ENCODE results near the gene MERTK.

The MERTK gene

GRCh38 chr2:111994042-111994441, 95.6 kb downstream of the MERTK start:
- H3K27ac Mint-ChIP-seq, result no peak overlapping the region
- H3K4me1 Mint-ChIP-seq (ENCODE audit: low read depth), result no peaks in the 10 kb centered on the region
- no peaks in the 10 kb centered on the region for H3K27me3 Mint-ChIP-seq
- H3K36me3 Mint-ChIP-seq (ENCODE audit: low read depth), result no peaks in the 10 kb centered on the region
- no peak overlapping the region for H3K4me3 Mint-ChIP-seq
- no peaks in the 10 kb centered on the region for H3K9me3 Mint-ChIP-seq

GRCh38 chr2:111995148-111995547, 96.7 kb downstream of the MERTK start:
- Mint-ChIP-seq H3K4me3 (no peak overlapping the region), H3K27me3 (no peaks in the 10 kb centered on the region), H3K27ac (no peak overlapping the region), H3K36me3 (ENCODE audit: low read depth) (no peaks in the 10 kb centered on the region), H3K9me3 (no peaks in the 10 kb centered on the region), H3K4me1 (ENCODE audit: low read depth) (no peaks in the 10 kb centered on the region)

GRCh38 chr2:111999809-112000208, 101.4 kb downstream of the MERTK start:
- Mint-ChIP-seq H3K9me3 (no peaks in the 10 kb centered on the region), H3K27me3 (peaks cover 6% of the 10 kb centered on the region)

GRCh38 chr2:112000399-112001135, 102.2 kb downstream of the MERTK start:
- H3K4me3 Mint-ChIP-seq, result no peak overlapping the region
- no peak overlapping the region for H3K27ac Mint-ChIP-seq
- peaks cover 6% of the 10 kb centered on the region for H3K27me3 Mint-ChIP-seq
- no peaks in the 10 kb centered on the region for H3K9me3 Mint-ChIP-seq
- H3K36me3 Mint-ChIP-seq (ENCODE audit: low read depth), result no peaks in the 10 kb centered on the region
- H3K4me1 Mint-ChIP-seq (ENCODE audit: low read depth), result peaks cover 13% of the 10 kb centered on the region

More at GRCh38 chr2:111999809-112000208, 101.4 kb downstream of the MERTK start:
- H3K4me3 Mint-ChIP-seq, result no peak overlapping the region
- H3K4me1 Mint-ChIP-seq (ENCODE audit: low read depth), result peaks cover 13% of the 10 kb centered on the region
- no peaks in the 10 kb centered on the region for H3K36me3 Mint-ChIP-seq (ENCODE audit: low read depth)
- H3K27ac Mint-ChIP-seq, result no peak overlapping the region

- Mint-ChIP-seq H3K36me3 (ENCODE audit: low read depth) (no peaks in the 10 kb centered on the region), H3K4me1 (ENCODE audit: low read depth) (peaks cover 13% of the 10 kb centered on the region), H3K27ac (no peak overlapping the region), H3K27me3 (peaks cover 6% of the 10 kb centered on the region), H3K4me3 (no peak overlapping the region), H3K9me3 (no peaks in the 10 kb centered on the region)
Measured at GRCh38 chr2:112001136-112001715, 102.8 kb downstream of the MERTK start.

- Mint-ChIP-seq H3K36me3 (ENCODE audit: low read depth) (no peaks in the 10 kb centered on the region), H3K27me3 (peaks cover 6% of the 10 kb centered on the region), H3K27ac (no peak overlapping the region), H3K4me1 (ENCODE audit: low read depth) (peaks cover 13% of the 10 kb centered on the region), H3K4me3 (no peak overlapping the region), H3K9me3 (no peaks in the 10 kb centered on the region)
Measured at GRCh38 chr2:112001942-112002341, 103.5 kb downstream of the MERTK start.

- no peaks in the 10 kb centered on the region for H3K9me3 Mint-ChIP-seq
- peaks cover 13% of the 10 kb centered on the region for H3K4me1 Mint-ChIP-seq (ENCODE audit: low read depth)
- H3K36me3 Mint-ChIP-seq (ENCODE audit: low read depth), result no peaks in the 10 kb centered on the region
- no peak overlapping the region for H3K27ac Mint-ChIP-seq
- no peak overlapping the region for H3K4me3 Mint-ChIP-seq
- peaks cover 6% of the 10 kb centered on the region for H3K27me3 Mint-ChIP-seq
Measured at GRCh38 chr2:112003576-112004252, 105.3 kb downstream of the MERTK start.

GRCh38 chr2:112004253-112004645, 105.8 kb downstream of the MERTK start:
- no peak overlapping the region for H3K4me3 Mint-ChIP-seq
- H3K36me3 Mint-ChIP-seq (ENCODE audit: low read depth), result no peaks in the 10 kb centered on the region
- no peaks in the 10 kb centered on the region for H3K9me3 Mint-ChIP-seq
- H3K4me1 Mint-ChIP-seq (ENCODE audit: low read depth), result peaks cover 13% of the 10 kb centered on the region
- H3K27ac Mint-ChIP-seq, result no peak overlapping the region
- peaks cover 6% of the 10 kb centered on the region for H3K27me3 Mint-ChIP-seq

GRCh38 chr2:112005406-112006075, 107.1 kb downstream of the MERTK start:
- peaks cover 6% of the 10 kb centered on the region for H3K27me3 Mint-ChIP-seq
- H3K4me3 Mint-ChIP-seq, result no peak overlapping the region
- no peaks in the 10 kb centered on the region for H3K9me3 Mint-ChIP-seq
- H3K27ac Mint-ChIP-seq, result no peak overlapping the region
- H3K36me3 Mint-ChIP-seq (ENCODE audit: low read depth), result no peaks in the 10 kb centered on the region
- H3K4me1 Mint-ChIP-seq (ENCODE audit: low read depth), result peaks cover 13% of the 10 kb centered on the region

GRCh38 chr2:112006076-112006410, 107.6 kb downstream of the MERTK start:
- Mint-ChIP-seq H3K4me3 (no peak overlapping the region), H3K36me3 (ENCODE audit: low read depth) (no peaks in the 10 kb centered on the region), H3K27me3 (peaks cover 3% of the 10 kb centered on the region), H3K9me3 (no peaks in the 10 kb centered on the region), H3K27ac (no peak overlapping the region), H3K4me1 (ENCODE audit: low read depth) (peaks cover 9% of the 10 kb centered on the region)

GRCh38 chr2:112007493-112007892, 109.1 kb downstream of the MERTK start:
- no peaks in the 10 kb centered on the region for H3K36me3 Mint-ChIP-seq (ENCODE audit: low read depth)
- H3K4me3 Mint-ChIP-seq, result no peak overlapping the region
- H3K27ac Mint-ChIP-seq, result no peak overlapping the region
- H3K9me3 Mint-ChIP-seq, result no peaks in the 10 kb centered on the region
- H3K27me3 Mint-ChIP-seq, result no peaks in the 10 kb centered on the region
- H3K4me1 Mint-ChIP-seq (ENCODE audit: low read depth), result no peaks in the 10 kb centered on the region

- Mint-ChIP-seq H3K4me3 (no peak overlapping the region), H3K4me1 (ENCODE audit: low read depth) (no peaks in the 10 kb centered on the region), H3K27ac (no peak overlapping the region), H3K36me3 (ENCODE audit: low read depth) (no peaks in the 10 kb centered on the region), H3K27me3 (no peaks in the 10 kb centered on the region), H3K9me3 (no peaks in the 10 kb centered on the region)
Measured at GRCh38 chr2:112008910-112009485, 110.6 kb downstream of the MERTK start.

GRCh38 chr2:112010751-112011150, 112.3 kb downstream of the MERTK start:
- no peaks in the 10 kb centered on the region for H3K9me3 Mint-ChIP-seq
- H3K27me3 Mint-ChIP-seq, result no peaks in the 10 kb centered on the region
- no peaks in the 10 kb centered on the region for H3K36me3 Mint-ChIP-seq (ENCODE audit: low read depth)
- no peak overlapping the region for H3K27ac Mint-ChIP-seq
- H3K4me1 Mint-ChIP-seq (ENCODE audit: low read depth), result no peaks in the 10 kb centered on the region
- H3K4me3 Mint-ChIP-seq, result no peak overlapping the region

GRCh38 chr2:112012556-112012955, 114.1 kb downstream of the MERTK start:
- no peak overlapping the region for H3K4me3 Mint-ChIP-seq
- H3K4me1 Mint-ChIP-seq (ENCODE audit: low read depth), result no peaks in the 10 kb centered on the region
- peaks cover 8% of the 10 kb centered on the region for H3K27me3 Mint-ChIP-seq
- H3K9me3 Mint-ChIP-seq, result no peaks in the 10 kb centered on the region
- no peaks in the 10 kb centered on the region for H3K36me3 Mint-ChIP-seq (ENCODE audit: low read depth)
- H3K27ac Mint-ChIP-seq, result no peak overlapping the region

- Mint-ChIP-seq H3K27me3 (peaks cover 18% of the 10 kb centered on the region), H3K27ac (no peak overlapping the region), H3K36me3 (ENCODE audit: low read depth) (no peaks in the 10 kb centered on the region), H3K9me3 (no peaks in the 10 kb centered on the region), H3K4me3 (no peak overlapping the region), H3K4me1 (ENCODE audit: low read depth) (no peaks in the 10 kb centered on the region)
Measured at GRCh38 chr2:112018846-112019245, 120.4 kb downstream of the MERTK start.

Data from stimulated activated naive CD8-positive, alpha-beta T cell treated with anti-CD3 and anti-CD28 coated beads, Interleukin-15, Interleukin-2, amounts not matched to agents 100 ng/mL and 50 ng/mL, for 24 hours (primary cell).